ENCODE results near the gene FRS3.

DNA sequence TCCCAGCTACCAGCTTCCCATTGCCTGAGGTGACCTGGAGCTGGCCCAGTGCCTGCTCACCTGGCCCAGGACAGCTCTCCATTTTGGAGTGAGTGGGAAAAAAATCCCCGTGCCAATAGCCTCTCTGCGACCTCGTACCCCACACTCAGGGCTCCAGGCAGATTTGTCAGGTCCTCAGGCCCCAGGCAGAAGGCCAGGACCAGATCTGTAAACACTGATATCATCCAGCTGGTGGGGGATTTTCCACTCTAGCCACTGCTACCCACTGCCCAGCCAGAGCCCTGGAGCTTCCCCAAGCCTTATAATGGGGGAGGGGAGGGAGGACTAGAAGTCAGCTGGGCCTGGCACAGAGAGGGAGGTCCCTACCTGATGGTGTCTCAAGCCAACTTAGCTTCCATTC lies 31.2 kb downstream of the FRS3 start:
- TF ChIP-seq, protein P1, sequence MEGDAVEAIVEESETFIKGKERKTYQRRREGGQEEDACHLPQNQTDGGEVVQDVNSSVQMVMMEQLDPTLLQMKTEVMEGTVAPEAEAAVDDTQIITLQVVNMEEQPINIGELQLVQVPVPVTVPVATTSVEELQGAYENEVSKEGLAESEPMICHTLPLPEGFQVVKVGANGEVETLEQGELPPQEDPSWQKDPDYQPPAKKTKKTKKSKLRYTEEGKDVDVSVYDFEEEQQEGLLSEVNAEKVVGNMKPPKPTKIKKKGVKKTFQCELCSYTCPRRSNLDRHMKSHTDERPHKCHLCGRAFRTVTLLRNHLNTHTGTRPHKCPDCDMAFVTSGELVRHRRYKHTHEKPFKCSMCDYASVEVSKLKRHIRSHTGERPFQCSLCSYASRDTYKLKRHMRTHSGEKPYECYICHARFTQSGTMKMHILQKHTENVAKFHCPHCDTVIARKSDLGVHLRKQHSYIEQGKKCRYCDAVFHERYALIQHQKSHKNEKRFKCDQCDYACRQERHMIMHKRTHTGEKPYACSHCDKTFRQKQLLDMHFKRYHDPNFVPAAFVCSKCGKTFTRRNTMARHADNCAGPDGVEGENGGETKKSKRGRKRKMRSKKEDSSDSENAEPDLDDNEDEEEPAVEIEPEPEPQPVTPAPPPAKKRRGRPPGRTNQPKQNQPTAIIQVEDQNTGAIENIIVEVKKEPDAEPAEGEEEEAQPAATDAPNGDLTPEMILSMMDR (IDR thresholded peaks at IDR 0.05), result no peak
- TF ChIP-seq POLR2A (IDR thresholded peaks at IDR 0.05), result no peak
